ENCODE data around the gene TARBP1.
"Not testable (repeated sequence)": the region's sequence is repeated elsewhere in the genome, so short reads cannot be mapped to it uniquely, and the experiment has no call there.

Gene TARBP1

DNA sequence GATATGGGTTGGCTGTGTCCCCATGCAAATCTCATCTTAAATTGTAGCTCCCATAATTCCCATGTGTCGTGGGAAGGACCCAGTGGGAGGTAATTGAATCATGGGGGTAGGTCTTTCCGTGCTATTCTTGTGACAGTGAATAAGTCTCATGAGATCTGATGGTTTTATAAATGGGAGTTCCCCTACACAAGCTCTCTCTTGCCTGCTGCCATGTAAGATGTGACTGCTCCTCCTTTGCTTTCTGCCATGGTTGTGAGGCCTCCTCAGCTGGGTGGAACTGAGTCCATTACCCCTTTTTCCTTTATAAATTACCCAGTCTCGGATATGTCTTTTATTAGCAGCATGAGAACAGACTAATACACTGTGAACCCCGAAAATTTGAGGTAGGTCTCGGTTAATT, 25.3 kb upstream of the TARBP1 start:
- not testable (repeated sequence) for DNase-seq

DNA sequence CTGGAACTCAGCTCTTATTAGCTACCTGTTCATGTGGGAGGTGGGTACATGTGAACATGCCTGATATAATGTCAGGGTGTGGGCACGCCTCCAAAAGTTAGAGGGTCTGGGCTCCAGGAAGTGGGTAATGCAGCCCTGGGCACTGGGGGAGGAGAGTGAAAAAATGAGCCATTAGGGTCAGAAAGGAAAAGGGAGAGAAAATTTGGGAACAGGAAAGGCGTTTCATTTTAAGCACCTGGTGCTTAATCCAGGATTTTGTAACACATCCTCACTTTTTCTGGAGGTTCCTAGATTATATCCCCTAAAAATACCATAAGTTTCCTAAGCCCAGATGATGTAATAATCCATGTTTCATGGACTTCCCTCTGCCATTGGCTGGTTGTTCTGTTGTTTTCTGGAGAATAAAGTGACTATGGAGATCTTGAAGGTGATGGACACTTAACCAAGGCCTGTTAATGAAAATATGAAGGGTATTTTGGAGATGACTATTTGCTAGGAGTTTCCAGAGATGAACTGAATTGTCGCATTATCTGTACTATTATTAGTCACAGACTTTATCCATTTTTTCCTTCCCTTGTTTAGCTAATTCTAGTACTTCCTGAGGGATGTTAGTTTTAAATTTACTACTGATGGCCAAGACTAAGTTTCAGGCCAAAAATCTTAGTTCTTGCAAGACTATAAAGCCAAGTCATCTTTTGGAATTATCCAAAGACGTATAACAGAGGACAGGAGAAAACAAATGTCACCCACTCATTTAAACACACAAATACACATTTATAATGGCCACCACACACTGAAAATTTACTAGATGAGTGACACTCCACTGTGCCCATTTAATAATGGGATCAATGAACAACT, 24.4 kb upstream of the TARBP1 start:
- DNase-seq = no peak

DNA sequence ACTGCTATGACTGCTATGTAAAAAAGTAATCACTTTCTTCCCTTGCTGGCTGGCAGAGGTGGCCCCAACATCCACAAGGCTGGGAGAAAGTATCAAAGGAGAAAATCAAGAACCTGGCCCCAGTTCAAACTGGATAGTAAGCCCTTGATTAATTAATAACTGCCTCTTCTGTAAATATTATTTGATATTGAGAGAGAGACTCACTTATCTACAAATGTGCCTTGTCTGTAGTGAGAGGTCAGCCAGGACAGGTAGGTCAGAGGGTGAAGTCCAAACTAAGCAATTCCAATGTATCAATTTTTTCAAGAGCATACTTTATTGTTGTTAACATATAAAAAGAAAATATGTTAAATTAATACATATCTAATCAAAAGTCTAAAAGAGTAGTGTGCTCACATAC, 23.8 kb upstream of the TARBP1 start:
- DNase-seq = no peak

DNA sequence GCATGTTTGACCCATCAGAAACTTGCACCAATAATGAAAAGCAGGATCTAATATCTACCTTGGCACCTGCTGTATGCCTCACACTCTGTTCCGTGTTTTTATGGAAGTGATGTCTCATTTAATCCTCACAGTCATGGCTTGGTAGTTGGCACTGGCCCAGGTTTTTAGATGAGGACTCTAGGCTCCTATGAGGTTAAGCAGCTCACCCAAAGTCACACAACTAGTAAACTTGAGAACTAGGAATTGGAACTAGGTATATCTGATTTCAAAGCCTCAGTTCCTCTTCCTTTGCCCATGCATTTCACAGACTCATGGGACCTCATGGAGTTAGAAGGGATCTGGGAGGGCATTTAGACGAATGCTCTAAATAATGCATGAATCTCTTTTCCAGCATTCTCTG, 21.3 kb upstream of the TARBP1 start:
- no peak for DNase-seq

DNA sequence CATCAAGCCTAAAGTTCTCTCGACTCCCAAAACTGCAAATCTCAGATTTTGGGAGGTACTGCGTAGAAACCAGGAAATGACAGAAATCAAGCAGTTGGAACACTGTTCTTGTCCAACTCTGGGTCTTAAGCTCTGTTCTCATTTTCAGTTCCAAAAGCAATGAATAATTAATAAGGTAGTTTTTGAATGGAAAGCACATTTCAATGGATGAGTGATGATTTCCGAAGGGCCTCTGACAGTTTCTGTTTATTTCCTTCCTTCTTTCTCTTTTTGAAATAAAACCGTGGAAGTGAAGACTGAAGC, 20.9 kb upstream of the TARBP1 start:
- DNase-seq = no peak

DNA sequence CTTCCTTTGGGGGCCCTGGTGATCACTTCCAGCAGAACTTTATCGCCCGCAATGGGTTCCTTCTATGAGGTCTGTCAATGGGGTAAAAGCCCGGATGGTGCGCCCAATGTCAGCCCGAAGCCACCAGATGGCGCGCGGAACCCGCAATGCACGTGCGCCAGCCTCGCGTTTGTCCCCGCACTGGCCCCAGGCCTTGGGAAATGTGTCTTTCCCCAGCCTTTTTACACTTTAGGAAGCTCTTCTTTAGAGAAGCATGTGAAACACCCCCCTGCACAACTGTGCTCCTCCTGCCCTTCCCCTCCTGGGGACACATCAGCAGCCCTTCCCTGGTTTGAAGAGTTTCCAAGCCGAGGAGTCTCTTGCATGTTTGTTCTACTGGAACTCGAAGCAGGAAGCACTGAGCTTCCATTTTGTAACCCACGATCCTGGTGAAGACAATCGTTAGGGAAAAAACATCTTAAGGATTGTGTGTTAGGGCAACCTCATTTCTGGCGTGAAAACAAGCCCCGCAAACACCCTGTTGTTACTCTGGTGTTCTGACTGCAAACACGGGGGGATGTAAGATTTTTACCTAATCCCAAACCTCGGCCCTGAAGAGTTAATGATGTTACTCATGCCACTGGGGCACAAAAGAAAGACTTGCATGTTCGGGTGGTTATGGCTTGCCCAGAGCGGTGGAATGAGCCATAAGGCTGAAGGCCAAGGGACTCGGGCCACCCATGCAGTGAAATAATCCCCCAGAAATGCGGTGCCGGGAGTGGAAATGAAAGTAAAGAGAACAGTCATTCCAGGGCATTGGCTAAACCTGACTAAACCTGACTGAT, 20.4 kb upstream of the TARBP1 start:
- DNase-seq = peak; percentile 66 to 74 (median 71)

DNA sequence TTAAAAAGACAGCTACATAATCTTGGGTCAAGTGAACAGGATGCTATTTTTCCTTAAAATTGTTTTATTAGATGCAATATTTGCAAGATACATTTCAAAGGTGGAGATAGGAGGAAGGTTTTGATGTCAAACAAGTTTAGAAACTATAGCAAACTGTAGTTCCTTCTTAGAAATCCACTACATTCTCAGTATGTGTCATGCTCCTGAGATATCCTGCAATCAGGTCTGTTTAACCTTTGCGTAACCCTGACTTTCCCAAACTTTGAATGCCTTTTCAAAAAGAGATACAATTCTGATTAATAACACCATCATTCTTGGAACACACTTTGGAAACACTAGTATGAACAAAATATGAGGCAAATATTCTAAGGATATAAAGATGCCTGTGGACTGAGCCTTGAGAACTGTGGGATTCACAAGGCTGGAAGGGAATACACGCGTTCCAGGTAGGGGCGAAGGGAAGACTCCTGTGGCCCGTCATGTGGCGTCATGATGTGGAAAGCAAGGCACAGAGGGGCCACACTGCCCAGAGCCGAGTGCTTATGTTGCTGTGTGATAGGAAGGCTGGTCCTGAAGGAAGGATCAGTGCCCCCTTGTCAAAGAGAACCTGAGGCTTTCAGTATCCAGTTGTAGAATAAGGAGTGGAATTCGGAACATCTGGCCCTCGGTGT, 19.6 kb upstream of the TARBP1 start:
- no peak for DNase-seq

DNA sequence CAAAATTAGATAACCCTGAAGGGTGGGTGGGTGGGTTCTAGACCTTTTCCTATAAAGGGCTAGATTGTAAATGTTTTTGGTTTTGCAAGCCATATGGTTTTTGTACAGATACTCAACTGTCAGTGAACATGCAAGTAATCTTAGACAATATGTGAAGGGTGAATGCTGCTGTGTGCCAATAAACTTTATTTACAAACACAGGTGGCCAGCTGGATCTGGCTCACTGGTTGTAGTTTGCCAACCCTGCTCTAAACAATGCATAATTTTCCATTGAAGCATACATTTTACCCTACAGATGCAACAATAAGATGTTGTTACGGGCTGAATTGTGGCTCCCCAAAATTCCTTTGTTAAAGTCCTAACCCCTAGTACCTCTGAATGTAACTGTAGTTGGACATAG, 18.6 kb upstream of the TARBP1 start:
- DNase-seq = no peak

DNA sequence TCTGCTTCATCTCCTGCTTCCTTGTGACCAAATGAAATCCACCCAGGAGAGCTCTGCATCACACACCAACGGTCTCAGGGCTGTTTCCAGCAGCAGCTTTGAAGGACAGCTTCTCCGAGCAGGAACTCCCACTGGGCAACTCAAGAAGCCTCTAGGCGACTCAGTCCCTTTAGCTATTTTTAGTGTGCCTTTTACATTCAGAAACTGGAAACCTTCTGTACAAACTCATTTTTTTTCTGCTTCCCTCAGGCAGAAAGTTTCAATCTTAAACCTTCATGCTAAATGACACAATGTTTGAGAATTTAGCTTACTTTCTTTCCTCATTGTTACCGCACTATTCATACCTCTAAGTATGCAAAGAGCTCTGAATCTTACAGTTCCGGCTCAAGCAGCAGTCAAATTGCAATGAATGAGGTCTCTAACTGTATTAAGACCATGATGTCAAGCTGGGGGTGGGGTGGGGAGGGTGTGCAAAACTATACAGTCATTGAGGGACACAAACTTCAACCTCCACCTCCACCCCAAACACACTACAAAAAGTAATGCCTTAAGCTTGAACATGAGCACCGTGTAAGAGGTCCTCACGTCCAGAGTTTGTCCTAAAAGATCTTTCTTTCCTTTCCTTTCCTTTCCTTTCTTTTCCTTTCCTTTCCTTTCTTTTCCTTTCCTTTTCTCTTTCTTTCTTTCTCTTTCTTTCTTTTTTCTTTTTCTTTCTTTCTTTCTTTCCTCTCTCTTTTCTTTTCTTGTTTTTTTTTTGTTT, 16.4 kb upstream of the TARBP1 start:
- DNase-seq = no peak

DNA sequence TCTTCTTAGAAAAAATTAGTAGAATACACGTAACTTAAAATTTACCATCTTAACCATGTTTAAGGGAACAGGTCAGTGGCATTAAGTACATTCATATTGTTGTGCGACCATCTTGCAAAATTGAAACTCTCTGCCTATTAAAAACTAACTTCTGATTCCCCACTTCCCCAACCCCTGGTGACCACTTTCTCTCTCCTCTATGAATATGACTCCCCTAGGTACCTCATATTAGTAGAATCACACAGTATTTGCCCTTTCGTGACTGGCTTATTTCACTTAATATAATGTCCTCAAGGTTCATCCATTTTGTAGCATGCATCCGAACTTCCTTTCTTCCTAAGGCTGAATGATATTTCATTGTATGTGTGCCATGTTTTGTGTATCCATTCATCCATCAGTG, 15.1 kb upstream of the TARBP1 start:
- no peak for DNase-seq

DNA sequence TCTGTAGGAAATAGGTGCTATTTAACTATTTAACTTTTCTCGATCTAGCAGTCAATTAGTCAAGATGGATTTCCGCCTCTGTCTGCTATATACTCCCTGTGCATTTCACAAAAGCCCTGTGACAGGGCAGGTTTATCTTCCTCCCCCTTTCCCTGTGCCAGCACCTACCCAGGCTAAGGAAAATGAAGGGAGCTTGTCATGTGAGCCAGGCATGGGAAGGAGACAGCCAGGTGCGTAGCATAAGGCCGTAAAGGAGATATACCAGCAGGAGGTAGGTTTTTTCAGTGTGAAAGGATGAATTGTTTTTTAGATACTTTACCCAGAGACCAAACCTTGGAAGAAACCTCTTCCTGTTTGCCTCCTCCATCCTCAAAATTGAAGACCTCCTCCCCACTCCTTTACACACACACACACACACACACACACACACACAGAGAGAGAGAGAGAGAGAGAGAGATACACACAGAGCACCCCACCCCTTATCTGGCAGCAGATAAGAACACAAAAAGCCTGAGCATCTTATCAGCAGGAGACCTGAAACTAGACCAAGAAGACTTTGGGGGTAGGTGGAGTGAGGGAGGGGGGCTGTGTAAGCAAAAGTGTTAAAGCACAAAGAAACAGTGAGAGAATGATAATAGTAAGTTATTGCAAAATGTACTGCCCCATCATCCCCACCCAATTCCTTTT, 12.0 kb upstream of the TARBP1 start:
- no peak for DNase-seq

DNA sequence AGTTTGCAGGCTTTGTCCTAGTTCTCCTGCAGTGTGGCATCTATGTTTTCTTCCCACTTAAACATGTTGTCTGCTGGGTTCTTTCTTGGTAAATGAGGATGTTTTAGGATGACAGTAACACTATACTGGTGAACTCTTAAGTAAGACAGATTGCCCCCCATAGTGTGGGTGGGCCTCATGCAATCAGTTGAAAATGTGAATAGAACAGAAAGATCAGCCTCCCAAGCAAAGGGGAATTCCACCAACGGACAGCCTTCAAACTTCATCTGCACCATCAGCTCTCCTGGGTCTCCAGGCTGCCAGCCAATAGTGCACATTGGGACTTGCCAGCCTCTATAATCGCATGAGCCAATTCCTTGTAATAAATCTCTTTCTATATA, 10.7 kb upstream of the TARBP1 start:
- no peak for DNase-seq

DNA sequence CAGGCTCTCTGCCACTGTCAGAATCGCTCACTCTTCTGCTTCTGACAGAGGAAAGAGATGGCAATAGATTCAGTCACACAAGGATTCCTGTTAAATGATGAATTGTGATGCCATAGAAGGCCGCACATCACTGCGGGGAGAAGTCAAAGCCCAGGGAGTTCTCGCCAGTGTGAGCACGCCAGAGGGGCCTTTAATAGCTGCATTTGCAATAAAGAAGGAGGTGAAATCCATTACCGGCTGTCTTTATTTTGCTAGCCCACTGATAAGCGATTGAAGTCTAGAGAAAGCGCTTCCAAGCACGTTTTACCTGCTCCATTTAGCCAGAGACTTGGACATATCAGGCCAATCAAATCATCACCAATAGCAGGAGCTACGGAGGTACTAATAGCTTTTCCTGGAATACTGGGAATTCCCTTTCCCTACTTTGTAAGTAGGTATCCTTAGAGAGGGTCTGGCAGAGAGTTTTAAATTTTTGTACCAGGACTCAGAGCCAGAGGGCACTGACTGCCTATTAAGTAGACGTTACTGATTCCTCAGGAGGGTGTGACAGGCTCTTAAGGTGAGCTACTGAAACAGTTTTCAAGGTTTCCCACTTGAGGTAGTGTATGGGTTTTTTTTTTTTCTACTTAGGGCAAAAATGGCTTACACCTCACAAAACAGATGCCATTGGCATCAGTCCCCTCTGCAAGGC, 10.2 kb upstream of the TARBP1 start:
- DNase-seq = no peak

DNA sequence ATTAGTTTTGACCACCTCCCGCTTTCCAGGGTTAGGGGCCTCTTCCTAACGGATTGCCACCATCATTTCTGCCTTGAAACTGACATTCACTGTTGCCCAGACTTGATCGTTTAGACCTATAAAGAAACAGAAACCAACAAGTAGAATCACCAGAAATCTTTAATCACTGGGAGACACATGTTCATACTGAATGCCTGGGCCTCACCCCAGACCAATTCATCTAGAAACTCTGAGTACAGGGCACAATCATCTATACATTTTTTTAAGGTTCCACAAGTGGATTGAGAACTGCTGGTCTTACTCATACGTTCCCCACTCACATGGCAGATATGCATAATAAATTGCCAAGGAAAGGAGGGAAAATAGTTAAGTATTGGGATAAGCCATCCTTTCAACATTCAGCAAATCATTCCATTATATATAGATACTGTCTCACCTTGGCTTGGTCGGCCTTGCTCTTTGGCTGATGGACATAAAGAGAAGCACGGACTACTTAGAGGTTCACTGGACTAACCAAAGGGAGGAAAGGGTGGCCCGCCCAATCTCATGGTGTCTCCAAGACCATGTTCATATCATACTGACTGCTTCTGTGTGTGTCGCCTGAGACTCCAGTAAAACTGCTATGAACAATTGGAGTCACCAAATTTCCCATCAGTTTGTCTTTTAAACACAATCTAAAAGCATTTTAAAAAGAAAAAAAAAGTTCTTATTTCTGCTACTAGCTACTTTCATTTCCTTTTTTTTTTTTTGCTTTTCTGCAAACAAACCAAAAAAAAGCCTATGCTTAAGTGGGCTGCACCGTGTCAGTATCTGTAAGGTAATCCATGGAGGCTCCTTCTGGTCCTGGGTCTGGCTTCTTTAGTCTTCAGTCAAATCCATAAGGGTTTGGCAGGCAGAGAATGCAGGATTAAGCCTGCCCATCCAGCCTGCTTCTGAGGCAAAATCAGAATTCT, 9.4 kb upstream of the TARBP1 start:
- no peak for DNase-seq

DNA sequence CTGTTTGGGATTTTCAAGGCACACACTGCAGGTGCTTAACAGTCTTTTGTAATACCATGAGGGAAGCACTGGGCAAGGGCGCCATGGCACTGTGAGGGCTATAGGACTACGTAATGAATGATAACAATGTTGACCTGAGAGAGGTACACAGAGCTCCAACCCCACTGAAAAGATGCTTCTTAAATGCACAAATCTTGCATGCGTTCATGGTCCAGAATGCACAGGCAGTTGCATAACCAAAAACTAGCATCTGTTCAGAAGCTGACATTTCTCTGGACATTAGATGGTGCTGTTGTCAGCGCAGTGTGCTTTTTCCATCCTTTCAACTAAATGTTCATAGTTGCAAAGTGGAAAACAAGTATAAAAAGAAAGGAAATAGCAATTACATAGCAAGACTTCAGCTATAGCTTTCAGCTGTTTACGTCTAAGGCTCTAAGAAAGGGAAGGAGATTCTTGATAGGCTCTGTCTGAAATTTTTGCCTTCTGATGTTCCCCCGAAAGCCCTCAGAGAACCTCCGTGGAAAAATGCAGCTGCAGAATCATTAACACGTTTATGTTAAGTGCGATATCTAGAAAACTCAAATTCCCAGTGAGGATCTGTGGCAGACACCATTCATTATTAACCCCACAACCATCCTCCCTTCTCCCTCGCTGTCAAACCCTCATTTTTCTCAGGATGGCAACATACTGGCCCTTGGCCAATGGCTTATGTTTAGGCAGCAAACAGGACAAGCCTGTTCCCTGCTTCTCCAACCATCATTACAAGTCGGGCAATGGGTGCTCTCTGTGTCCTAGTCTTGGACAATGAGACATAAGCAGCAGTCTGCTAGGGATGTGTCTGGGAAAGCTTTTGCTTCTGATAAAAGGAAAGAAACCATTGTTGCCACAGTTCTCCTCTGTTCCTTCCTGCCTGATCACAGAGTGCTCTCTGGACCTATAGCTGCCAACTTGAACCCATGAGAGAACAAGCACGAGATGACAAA, 8.2 kb upstream of the TARBP1 start:
- DNase-seq = no peak

DNA sequence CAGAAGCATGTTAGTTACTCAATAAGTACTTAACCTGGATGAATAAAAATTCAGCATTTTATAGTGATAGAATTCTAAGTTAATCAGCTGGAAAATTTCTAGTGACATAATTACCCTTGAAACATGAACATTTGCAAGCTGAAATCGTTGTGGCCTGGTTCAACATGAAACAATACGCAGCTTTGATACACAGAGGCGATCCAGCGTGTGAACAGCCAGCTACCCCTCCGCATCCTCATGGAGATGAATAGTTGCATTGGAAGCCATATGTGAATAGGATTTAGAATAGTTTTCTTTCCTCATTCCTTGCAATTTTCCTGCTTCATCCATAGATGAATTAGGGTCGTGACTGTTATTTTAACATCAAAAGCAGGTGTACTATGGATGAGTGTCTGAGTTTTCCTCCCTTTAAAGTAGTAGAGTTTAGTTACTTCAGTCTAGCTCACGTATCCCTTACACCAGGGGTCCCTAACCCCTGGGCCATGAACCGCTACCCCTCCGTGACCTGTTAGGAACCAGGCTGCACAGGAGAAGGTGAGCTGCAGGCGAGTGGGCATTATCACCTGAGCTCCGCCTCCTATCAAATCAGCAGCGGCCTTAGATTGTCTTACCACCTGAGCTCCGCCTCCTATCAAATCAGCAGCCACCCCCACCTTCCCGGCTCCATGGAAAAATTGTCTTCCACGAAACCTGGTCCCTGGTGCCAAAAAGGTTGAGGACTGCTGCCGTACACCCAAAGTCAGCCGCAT, 6.2 kb upstream of the TARBP1 start:
- no peak for DNase-seq

DNA sequence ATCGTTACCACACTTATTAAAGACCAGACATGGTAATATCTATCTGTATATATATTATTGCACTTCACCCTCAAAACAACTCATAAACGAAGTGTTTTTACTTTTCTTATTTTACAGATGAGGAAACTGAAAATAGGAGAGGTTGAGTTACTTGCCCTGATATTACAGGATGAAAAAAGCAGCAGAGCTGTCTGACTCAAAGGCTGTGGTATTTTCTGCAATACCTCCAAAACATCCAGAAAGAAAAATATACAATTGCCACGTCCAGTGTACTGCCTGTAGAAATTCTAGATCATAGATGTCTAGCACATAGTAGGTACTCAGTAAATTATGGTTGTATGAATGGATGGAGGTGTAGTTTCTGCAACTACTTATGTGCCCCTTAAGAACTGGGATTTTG, 5.2 kb upstream of the TARBP1 start:
- no peak for DNase-seq

DNA sequence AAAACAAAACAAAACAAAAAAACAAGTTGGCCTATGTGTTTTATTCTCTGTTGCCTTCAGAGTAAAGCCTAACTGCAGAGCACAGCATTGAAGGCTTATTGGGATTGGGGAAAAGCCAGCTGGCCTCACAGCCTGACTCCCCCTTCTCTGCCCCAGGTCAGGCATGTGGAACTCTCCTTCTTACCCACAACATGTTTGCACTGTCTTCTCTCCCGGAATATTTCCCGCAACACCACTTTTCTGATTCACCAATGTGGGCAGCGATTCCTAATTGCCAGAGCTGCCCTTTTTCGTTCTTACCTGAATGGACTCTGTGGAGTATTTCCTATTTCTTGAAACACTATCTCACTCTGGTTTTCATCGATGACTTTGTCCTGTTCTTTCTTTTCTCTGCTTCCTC, 2.8 kb upstream of the TARBP1 start:
- no peak for DNase-seq

DNA sequence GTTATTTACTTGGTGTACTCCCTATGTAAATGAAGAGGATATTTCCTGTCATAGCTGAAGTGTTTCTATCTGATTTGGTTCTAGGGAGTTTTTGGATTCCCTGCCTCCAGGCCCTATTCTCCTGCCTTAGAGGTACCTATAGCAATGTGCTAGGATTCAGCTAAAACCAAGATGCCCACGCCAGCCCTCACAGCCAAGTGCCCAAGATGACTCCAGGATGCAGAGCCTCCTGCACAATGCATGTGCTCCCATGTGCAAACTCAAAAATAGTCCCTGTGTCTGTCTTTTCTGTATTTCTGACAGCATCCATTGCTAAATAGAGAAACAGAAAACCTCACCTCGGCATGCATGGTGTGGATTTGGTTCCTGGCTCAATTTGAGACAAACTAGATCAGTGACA, 887 bp upstream of the TARBP1 start:
- no peak for DNase-seq
